ENCODE measurements around the gene ZNF83.

The ZNF83 gene

DNA sequence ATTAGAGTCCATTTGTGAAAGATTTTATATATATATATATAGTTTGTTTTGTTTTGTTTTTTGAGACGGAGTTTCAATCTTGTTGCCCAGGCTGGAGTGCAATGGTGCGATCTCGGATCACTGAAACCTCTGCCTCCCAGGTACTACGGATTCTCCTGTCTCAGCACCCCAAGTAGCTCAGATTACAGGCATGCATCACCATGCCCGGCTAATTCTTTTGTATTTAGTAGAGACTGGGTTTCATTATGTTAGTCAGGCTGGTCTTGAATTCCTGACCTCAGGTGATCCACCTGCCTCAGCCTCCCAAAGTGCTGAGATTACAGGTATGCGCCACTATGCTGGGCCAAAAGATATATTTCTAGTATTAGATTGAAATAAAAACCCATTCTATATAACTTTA is 72.0 kb downstream of the ZNF83 start:
- Histone ChIP-seq H3K27me3 (ENCODE audit: control insufficient read depth, insufficient read depth, low read length) (no peaks in the 10 kb centered on the region), H3K36me3 (ENCODE audit: control insufficient read depth, low read depth, low read length) (no peaks in the 10 kb centered on the region), H3K4me3 (ENCODE audit: low read length) (no peak overlapping the region), H3K27ac (ENCODE audit: low read length) (no peak overlapping the region), H3K4me1 (ENCODE audit: control insufficient read depth, low read depth, low read length) (peaks cover 5% of the 10 kb centered on the region), H3K9ac (ENCODE audit: low read length) (no peak overlapping the region), H3K9me3 (ENCODE audit: control insufficient read depth, low read depth, low read length) (no peaks in the 10 kb centered on the region)
